HTERT RPE-1 (cell line): ENCODE results near the gene NDUFAF5.

Experiments used
- in situ Hi-C: fragments of 300-500 bp; cut with MboI; formaldehyde crosslinking; loops from 4 replicates; pipeline ENCODE4 v1.14.3; 2020; ENCODE audit warnings: low sequenced_read_pairs

Gene NDUFAF5

GRCh38 chr20:13819885-13820645 lies 35.2 kb downstream of the NDUFAF5 start:
- in situ Hi-C loops = no loop called here

- in situ Hi-C loops = no loop called here
These were observed 37.0 kb downstream of the NDUFAF5 start for GRCh38 chr20:13821876-13822275.

- in situ Hi-C loops = no loop called here
These were observed 37.6 kb downstream of the NDUFAF5 start for GRCh38 chr20:13822459-13822858.

GRCh38 chr20:13824459-13824858 lies 39.6 kb downstream of the NDUFAF5 start:
- in situ Hi-C loops = no loop called here

GRCh38 chr20:13825465-13825864 lies 40.6 kb downstream of the NDUFAF5 start:
- in situ Hi-C loops = no loop called here

GRCh38 chr20:13831476-13831875 lies 46.6 kb downstream of the NDUFAF5 start:
- in situ Hi-C loops = no loop called here

- in situ Hi-C loops = no loop called here
These were observed 53.8 kb downstream of the NDUFAF5 start for GRCh38 chr20:13838664-13839063.

- in situ Hi-C loops = no loop called here
These were observed 54.7 kb downstream of the NDUFAF5 start for GRCh38 chr20:13839421-13840092.

GRCh38 chr20:13840093-13840465 lies 55.3 kb downstream of the NDUFAF5 start:
- in situ Hi-C loops = no loop called here

GRCh38 chr20:13841206-13841605 lies 56.4 kb downstream of the NDUFAF5 start:
- in situ Hi-C loops = no loop called here

GRCh38 chr20:13844296-13844695 lies 59.5 kb downstream of the NDUFAF5 start:
- in situ Hi-C loops = no loop called here

- in situ Hi-C loops = no loop called here
These were observed 66.5 kb downstream of the NDUFAF5 start for GRCh38 chr20:13851279-13851678.

GRCh38 chr20:13852306-13852705 lies 67.5 kb downstream of the NDUFAF5 start:
- in situ Hi-C loops = no loop called here

GRCh38 chr20:13855613-13856012 lies 70.8 kb downstream of the NDUFAF5 start:
- in situ Hi-C loops = no loop called here

- in situ Hi-C loops = no loop called here
These were observed 71.5 kb downstream of the NDUFAF5 start for GRCh38 chr20:13856354-13856753.

- in situ Hi-C loops = no loop called here
These were observed 72.5 kb downstream of the NDUFAF5 start for GRCh38 chr20:13857304-13857703.

- in situ Hi-C loops = no loop called here
These were observed 73.1 kb downstream of the NDUFAF5 start for GRCh38 chr20:13857961-13858360.

GRCh38 chr20:13858439-13858838 lies 73.6 kb downstream of the NDUFAF5 start:
- in situ Hi-C loops = no loop called here

GRCh38 chr20:13858871-13859270 lies 74.0 kb downstream of the NDUFAF5 start:
- in situ Hi-C loops = no loop called here

- in situ Hi-C loops = no loop called here
These were observed 77.4 kb downstream of the NDUFAF5 start for GRCh38 chr20:13862245-13862644.

GRCh38 chr20:13863244-13863643 lies 78.4 kb downstream of the NDUFAF5 start:
- in situ Hi-C loops = no loop called here

- in situ Hi-C loops = no loop called here
These were observed 80.3 kb downstream of the NDUFAF5 start for GRCh38 chr20:13865156-13865555.
